ENCODE results near the gene FREM1.
"Not testable (repeated sequence)": the region's sequence is repeated elsewhere in the genome, so short reads cannot be mapped to it uniquely, and the experiment has no call there.

Gene FREM1, protein sequence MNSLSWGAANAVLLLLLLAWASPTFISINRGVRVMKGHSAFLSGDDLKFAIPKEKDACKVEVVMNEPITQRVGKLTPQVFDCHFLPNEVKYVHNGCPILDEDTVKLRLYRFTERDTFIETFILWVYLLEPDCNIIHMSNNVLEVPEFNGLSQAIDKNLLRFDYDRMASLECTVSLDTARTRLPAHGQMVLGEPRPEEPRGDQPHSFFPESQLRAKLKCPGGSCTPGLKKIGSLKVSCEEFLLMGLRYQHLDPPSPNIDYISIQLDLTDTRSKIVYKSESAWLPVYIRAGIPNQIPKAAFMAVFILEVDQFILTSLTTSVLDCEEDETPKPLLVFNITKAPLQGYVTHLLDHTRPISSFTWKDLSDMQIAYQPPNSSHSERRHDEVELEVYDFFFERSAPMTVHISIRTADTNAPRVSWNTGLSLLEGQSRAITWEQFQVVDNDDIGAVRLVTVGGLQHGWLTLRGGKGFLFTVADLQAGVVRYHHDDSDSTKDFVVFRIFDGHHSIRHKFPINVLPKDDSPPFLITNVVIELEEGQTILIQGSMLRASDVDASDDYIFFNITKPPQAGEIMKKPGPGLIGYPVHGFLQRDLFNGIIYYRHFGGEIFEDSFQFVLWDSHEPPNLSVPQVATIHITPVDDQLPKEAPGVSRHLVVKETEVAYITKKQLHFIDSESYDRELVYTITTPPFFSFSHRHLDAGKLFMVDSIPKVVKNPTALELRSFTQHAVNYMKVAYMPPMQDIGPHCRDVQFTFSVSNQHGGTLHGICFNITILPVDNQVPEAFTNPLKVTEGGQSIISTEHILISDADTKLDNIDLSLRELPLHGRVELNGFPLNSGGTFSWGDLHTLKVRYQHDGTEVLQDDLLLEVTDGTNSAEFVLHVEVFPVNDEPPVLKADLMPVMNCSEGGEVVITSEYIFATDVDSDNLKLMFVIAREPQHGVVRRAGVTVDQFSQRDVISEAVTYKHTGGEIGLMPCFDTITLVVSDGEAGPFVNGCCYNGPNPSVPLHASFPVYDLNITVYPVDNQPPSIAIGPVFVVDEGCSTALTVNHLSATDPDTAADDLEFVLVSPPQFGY (N-terminal part only)

DNA sequence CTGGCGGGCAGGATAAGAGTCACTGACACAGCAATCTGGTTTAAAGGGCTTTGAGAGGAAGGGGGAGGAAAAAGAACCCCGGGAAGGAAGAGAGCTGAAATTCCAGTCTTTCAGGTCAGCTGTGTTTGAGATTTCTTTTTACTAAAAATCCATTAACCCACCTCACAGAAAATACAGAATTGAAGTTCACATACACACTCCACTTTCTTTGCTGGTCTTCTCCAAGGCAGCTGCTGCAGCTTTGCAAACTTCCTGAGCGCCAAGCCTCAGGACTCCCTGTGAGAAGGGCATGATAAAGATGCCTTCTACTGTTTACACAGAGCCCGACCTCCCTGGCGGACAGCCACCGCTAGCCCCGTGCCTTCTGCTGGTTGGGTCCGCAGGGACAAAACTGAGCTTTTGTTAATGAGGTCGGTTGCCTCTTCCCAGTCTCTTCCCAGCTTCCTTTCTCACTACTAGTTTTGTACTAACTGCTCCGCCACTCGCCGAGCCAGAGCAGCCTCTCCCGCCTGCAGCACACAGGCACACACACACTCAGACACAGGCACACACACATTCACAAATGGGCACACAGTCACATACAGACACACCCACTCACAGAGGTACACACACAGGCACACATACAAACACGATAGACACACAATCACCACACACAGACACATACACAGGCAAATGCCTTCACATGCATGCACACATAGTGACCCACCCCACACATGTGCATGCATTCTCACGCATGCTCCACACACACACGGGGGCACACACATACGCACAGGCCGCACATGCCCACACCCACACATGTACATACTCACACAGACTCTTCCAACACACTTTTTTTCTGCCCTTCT is at the start of gene FREM1:
Gene FREM1, minus strand, starts transcription at position 468 of the 845 bp plus-strand sequence. CDS start 41,451 bp downstream, outside the sequence.
- no peak for DNase-seq (ENCODE audit: low read depth in 2 of 2)

DNA sequence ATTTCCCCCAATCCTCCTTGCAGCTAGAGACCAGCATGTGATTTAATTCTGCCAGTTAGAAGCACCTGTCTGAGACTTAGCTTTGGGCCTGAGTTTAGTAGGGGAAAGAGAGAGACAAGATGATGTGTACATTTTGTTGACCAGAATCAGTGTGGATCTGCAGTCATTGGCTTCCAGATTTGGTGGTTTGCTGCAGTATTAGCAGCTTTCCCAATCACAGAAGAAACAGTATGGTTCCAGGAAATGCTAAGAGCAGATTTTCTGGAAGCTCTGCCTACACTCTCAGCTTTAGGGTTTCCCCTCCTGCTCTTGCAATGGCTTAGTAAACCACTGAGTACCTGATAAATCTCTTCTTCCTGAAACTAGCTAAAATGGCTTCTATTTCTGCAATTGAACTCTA is 48.8 kb upstream of the FREM1 start:
- DNase-seq (ENCODE audit: low read depth in 2 of 2): peak in 1 of 2 experiments; percentile 0

DNA sequence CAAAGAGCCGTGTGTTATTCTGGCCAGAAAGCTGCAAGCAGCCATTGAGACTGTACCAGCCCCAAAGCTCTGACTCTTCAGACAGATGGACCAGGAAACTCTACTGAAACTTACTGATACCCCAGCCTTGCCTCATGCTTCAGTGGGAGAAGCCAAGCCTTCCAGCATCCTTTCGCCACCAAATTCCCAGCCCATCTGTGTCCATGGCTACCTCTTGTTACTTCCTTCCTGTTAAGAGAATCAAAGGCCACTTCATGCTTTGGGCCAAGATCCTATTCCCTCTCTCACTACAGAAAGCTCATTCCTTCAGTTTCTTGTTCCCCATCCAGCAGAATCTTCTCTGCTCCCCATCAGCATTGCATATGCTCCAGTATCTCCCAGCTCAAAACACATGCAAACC is 46.9 kb upstream of the FREM1 start:
- DNase-seq (ENCODE audit: low read depth in 2 of 2): no peak

- no peak for DNase-seq (ENCODE audit: low read depth in 2 of 2)
Observed at GRCh38 chr9:14956208-14956607, 46.0 kb upstream of the FREM1 start.

- no peak for DNase-seq (ENCODE audit: low read depth in 2 of 2)
Observed at GRCh38 chr9:14945351-14945750, 35.1 kb upstream of the FREM1 start.

GRCh38 chr9:14941501-14942405 is 31.5 kb upstream of the FREM1 start:
- peak in 1 of 2 experiments; percentile 29 for DNase-seq (ENCODE audit: low read depth in 2 of 2)

DNA sequence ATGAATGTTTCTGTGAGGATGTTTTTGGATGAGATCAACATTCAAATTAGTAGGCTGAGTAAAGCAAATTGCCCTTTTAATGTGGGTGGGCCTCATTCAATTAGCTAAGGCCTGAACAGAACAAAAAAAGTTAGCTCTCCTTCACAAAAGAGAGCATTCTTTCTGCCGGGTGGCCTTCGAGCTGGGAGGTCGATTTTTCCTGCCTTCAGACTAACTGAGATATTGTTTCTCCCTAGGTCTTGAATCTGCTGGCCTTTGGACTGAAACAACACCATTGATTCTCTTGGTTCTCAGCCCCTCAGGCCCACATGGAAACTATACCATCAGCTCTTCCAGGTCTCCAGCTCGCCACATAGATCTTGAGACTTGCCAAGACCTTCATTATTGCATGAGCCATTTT is 29.1 kb upstream of the FREM1 start:
- no peak for DNase-seq (ENCODE audit: low read depth in 2 of 2)

DNA sequence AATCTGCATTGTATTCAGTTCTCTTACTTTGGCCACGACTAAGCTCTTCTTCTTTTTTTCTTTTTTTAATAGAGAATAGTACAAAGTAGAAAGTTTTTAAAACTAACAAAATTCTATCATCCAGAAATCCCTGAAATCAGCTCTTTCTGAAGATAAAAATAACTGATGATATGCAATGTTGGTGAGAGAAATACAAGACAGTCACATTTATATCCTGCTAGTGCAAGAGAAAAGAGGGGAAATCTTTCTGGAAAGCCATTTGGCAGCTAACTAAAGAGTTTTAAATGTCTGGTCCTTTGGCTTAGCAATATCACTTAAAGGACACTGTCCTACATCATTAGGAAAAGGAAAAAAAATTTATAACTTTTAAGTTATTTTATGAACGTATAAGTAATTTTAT is 27.0 kb upstream of the FREM1 start:
- no peak for DNase-seq (ENCODE audit: low read depth in 2 of 2)

DNA sequence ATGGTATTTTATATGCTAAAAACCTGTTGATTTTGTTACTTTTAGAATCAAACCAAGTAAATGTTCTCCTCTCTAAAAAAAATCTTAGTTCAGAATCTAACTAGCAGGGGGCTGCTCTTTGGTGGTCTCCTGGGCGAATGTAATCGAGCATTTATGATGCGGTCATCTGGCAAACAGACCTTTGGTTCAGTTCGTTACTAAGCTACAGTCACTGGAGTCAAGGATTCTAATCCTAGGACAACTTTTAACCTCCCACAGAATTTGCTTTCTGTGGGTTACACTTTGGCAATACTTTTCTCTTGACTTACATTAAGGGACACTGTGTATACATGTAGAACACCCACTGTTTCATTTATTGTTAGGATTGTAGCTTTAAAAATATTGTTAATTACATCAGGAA is 26.3 kb upstream of the FREM1 start:
- DNase-seq (ENCODE audit: low read depth in 2 of 2): no peak

GRCh38 chr9:14935964-14936363 is 25.7 kb upstream of the FREM1 start:
- no peak for DNase-seq (ENCODE audit: low read depth in 2 of 2)

DNA sequence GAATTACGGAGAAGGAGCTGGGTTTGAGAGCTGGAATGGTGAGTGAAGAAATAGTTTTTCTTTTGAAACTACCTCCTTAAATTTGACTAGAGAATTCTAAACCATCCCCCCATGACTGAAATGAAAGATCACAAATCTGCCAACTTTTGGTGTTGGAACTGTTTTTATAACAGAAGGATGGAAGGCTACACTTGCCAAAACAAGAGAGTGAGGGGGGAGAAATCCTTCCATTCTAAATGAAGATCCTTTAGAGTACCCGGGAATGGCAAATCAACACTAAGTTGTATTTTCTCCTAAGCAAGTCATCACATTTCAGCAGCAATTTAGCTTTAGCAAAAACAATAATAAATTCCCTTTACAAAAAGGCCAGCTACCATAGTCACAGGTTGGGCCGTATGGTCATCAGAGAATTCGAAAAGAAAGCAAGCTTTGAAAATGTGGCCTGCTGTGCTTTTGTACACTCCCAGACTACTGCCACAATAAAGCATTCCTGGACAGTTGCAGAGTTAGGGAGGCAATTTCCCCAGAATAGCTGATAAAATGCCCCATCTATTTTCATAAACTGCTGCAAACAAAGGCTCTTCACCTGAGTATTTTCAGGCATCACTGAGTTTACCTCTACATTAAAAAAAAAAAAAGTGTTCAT is 25.0 kb upstream of the FREM1 start:
- no peak for DNase-seq (ENCODE audit: low read depth in 2 of 2)

GRCh38 chr9:14932641-14933040 is 22.4 kb upstream of the FREM1 start:
- DNase-seq (ENCODE audit: low read depth in 2 of 2): no peak

- no peak for DNase-seq (ENCODE audit: low read depth in 2 of 2)
Observed at GRCh38 chr9:14932231-14932630, 22.0 kb upstream of the FREM1 start.

DNA sequence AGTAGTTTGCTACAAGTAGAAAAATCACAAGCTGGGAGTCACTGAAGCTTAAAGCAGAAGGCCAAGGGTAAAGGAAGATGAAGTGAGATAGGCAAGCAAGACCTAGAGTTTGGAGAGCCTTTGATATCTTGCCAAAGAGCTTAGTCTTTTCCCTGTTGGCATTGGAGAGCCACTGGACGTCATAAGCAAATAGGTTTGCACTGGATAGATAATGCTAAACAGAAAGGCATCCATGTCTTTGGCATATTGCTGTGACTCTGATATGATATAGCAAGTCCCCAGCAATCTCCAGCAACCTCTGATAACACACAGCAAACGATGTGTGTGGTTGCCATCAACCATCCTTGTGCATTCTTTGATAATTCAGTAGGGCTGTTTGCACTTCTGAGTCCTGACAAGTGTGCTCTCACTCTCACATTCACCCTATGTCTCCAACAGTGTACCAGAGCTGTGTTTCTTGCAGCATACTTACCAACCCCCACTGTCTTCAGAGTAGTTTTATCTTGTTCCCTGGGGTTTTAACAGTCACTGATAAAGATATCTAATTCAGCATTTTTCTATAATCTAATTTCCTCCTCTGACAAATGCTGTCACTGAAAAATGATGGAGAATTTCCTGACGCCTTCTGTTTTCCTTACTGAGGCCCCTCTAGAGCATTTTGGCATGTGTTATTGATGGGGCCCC is 16.9 kb upstream of the FREM1 start:
- no peak for DNase-seq (ENCODE audit: low read depth in 2 of 2)

- peak; percentile 53 to 58 for DNase-seq (ENCODE audit: low read depth in 2 of 2)
Observed at GRCh38 chr9:14924230-14925219, 14.3 kb upstream of the FREM1 start.

DNA sequence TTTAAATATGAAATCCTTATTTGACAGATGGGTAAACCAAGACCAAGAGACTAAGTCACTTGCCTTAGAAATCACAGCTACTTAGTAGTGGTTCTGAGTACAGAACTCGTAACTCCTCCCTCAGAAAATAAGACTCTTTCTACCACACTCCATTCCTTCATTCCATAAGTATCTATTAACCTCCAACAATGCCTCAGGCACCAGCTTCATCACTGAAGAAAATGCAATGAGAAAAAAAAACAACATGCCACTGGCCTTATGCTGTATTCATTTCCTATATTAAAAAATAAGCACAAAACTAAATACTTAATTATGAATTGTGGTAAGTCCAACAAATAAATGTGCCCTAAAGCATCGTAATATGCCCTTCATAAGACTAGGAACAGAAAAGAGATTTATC is 13.5 kb upstream of the FREM1 start:
- no peak for DNase-seq (ENCODE audit: low read depth in 2 of 2)

DNA sequence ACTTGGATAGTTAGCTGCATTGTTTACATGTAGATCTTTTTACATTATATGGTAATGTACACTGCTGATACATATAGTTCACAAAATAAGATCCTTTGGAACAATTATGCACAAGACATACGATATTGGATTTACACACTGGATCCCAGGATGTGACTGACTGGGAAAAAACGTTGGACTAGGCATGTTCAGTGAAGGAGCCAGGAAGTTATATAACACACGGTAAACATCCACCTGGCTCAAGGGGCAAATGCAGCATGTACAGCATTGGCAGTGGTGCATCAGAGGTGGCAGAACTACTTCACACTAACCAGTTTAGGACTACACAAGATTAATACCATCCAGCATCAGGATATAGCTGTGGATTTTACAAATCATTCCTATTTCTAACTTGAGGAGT is 10.6 kb upstream of the FREM1 start:
- not testable (repeated sequence) for DNase-seq (ENCODE audit: low read depth in 2 of 2)

GRCh38 chr9:14913366-14913765 is 3.1 kb upstream of the FREM1 start:
- no peak for DNase-seq (ENCODE audit: low read depth in 2 of 2)
